ENCODE data around the gene ANGEL2.

Gene ANGEL2

DNA sequence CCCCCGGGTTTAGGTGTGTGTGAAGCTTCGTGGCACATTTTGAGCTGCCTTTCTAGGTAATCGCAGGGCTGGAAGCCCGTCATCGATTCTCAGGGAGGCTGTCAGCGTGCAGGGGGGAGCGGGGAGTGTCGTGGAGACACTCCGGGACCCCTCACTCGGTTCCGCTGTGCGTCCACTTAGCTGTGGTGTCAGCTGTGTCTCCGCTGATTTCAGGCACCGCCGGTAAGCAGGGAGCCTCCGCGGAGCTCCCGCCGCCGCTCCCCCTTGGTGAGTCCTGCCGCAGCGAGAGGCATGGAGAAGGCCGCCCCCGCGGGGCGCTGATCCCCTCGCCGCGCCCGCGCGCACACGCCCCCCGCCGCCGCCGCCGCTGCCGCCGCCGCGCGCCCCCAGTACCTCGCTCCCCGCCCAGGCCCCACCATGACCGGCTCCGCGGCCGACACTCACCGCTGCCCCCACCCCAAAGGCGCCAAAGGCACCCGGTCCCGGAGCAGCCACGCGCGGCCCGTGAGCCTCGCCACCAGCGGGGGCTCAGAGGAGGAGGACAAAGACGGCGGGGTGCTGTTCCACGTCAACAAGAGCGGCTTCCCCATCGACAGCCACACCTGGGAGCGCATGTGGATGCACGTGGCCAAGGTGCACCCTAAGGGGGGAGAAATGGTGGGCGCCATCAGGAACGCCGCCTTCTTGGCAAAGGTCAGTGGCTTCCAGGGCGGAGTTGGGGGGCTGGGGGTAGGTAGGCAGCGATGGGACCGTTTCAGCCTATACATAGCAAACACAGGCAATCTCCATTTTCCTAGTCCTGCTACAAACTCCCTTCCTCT, 64.3 kb downstream of the ANGEL2 start:
- no peak for DNase-seq (ENCODE audit: low read depth, low spot score)

DNA sequence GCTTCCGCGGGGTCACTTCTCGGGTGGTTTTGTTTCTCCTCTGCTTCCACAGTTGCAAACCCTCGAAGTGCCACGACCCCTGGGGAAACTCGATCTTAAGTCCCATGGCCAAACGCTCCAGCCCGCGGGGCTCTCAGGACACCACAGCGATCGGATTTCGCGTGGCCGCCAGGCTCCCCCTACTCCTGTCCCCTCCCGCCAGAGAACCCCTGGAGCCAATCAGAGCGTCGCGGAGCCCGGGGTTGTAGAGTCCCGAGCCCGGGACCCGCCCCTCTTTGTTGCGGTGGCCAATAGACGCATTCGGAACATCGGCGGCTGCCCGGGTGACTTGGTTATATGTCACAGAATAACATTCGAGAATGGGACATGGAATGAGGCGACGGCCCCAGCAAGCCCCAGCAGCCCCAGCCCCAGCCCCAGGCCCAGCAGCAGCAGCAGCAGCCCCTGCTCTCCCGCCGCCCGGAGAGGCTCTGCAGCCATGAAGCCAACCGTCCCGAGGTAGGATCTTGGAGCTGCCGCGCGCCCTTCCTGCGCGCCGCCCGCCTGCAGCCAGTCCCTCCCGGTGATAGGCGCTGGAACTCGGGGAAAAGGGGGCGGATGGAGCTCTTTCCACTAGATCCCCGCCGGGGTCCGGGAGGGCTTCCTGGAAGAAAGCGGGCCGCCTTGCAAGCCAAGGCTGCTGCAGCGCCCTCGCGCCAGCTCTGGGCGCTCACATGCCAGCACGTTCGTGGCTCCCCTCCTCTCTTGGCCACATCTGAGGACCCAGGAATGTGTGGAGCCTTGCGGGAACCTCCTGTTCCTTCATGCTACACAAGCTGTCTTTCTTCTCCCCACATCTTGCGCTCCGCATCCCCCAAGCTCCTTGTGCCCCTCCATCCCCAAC, 65.2 kb downstream of the ANGEL2 start, which contains the start of gene VASH2:
TSS of gene VASH2 (plus strand) at position 299 of the 883 bp plus-strand sequence. CDS start 1,002 bp downstream, outside the sequence.
- DNase-seq (ENCODE audit: low read depth, low spot score): peak; percentile 94

DNA sequence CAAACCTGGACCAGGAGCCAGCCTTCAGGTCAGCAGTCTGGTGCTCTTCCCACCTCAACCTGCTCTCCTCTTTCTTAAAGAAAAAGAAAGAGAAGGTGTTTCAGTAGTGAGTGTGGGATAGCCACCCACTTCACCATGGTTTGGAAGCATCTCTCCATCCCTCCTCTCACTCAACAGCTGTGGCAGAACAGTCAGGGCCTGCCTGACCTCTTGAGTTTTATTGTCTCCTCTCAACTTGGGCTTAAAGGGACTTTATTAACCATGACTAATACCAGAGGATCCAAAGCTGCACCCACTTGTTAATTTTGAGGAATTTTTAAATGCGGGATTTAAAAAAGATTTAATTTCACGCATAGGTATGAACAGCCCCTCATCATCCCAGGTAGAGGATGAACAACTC, 65.9 kb downstream of the ANGEL2 start:
- no peak for DNase-seq (ENCODE audit: low read depth, low spot score)

DNA sequence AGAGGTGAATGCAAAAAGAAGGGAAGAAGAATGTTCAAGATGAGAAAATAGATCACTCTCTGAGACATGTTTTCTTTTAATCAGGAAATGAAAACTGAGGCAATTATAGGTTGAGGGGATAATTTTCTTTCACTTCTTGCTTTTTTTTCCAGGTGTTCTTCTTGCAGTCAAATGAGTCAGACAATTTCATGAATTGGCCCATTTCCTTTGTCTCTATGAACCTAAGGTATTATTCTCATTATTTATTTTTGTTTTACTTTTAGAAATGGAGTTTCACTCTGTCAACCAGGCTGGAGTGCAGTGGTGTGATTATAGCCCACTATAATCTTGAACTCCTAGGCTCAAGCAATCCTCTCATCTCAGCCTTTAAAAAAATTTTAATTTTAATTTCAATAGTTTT, 68.8 kb downstream of the ANGEL2 start:
- no peak for DNase-seq (ENCODE audit: low read depth, low spot score)

- no peak for DNase-seq (ENCODE audit: low read depth, low spot score)
Observed at GRCh38 chr1:212945463-212946160, 70.1 kb downstream of the ANGEL2 start.

DNA sequence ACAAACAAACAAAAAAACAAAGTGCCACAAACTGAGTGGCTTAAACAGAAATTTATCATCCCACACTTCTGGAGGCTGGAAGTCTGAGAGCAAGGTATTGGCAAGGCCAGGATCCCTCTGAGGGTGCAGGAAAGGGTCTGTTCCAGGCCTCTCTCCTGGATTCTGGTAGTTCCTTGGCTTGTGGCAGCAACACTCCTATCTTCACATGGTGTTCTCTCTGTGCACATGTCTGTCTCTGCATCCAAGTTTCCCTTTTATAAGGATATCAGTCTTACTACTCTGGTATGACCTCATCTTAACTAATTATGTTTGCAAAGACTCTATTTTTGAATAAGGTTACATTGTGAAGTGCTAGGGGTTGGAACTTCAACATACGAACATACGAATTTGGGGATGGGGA, 70.6 kb downstream of the ANGEL2 start:
- no peak for DNase-seq (ENCODE audit: low read depth, low spot score)

GRCh38 chr1:212944229-212944901, 71.3 kb downstream of the ANGEL2 start:
- DNase-seq (ENCODE audit: low read depth, low spot score): no peak

GRCh38 chr1:212943393-212943710, 72.3 kb downstream of the ANGEL2 start:
- DNase-seq (ENCODE audit: low read depth, low spot score): no peak

GRCh38 chr1:212942679-212943392, 72.8 kb downstream of the ANGEL2 start:
- DNase-seq (ENCODE audit: low read depth, low spot score): no peak

All from ELF-1 (cell line).